ENCODE results near the gene PKIG.
"Not testable (repeated sequence)": the region's sequence is repeated elsewhere in the genome, so short reads cannot be mapped to it uniquely, and the experiment has no call there.

PKIG gene

GRCh38 chr20:44582311-44583025 is at the start of gene PKIG:
PKIG (plus strand) TSS chr20:44582579; CDS start chr20:44614557, 31,978 bp downstream.
- no peak for DNase-seq

GRCh38 chr20:44532981-44533331 is 49.4 kb upstream of the PKIG start:
- no peak for DNase-seq

- peak in 1 of 51 donors; percentile 19 for DNase-seq
Measured at GRCh38 chr20:44533928-44534327, 48.5 kb upstream of the PKIG start.

GRCh38 chr20:44536175-44536574 is 46.2 kb upstream of the PKIG start:
- no peak for DNase-seq

GRCh38 chr20:44537993-44538392 is 44.4 kb upstream of the PKIG start:
- no peak for DNase-seq

- no peak for DNase-seq
Measured at GRCh38 chr20:44540834-44541233, 41.5 kb upstream of the PKIG start.

- no peak for DNase-seq
Measured at GRCh38 chr20:44541992-44542391, 40.4 kb upstream of the PKIG start.

GRCh38 chr20:44542890-44543289 is 39.5 kb upstream of the PKIG start:
- no peak for DNase-seq

- no peak for DNase-seq
Measured at GRCh38 chr20:44543358-44543757, 39.0 kb upstream of the PKIG start.

GRCh38 chr20:44544263-44544662 is 38.1 kb upstream of the PKIG start:
- no peak for DNase-seq

GRCh38 chr20:44547419-44547818 is 35.0 kb upstream of the PKIG start:
- no peak for DNase-seq

GRCh38 chr20:44549123-44549522 is 33.3 kb upstream of the PKIG start:
- no peak for DNase-seq

GRCh38 chr20:44552050-44552449 is 30.3 kb upstream of the PKIG start:
- no peak for DNase-seq

- no peak for DNase-seq
Measured at GRCh38 chr20:44552568-44552949, 29.8 kb upstream of the PKIG start.

- peak in 1 of 51 donors; percentile 45 for DNase-seq
Measured at GRCh38 chr20:44552950-44553908, 29.1 kb upstream of the PKIG start.

- no peak for DNase-seq
Measured at GRCh38 chr20:44559302-44559701, 23.1 kb upstream of the PKIG start.

GRCh38 chr20:44560229-44560628 is 22.1 kb upstream of the PKIG start:
- no peak for DNase-seq

- DNase-seq, result not testable (repeated sequence)
Measured at GRCh38 chr20:44560818-44561217, 21.6 kb upstream of the PKIG start.

GRCh38 chr20:44561876-44562275 is 20.5 kb upstream of the PKIG start:
- no peak for DNase-seq

GRCh38 chr20:44566018-44566417 is 16.4 kb upstream of the PKIG start:
- no peak for DNase-seq

GRCh38 chr20:44566811-44567210 is 15.6 kb upstream of the PKIG start:
- DNase-seq, result no peak

GRCh38 chr20:44570367-44570766 is 12.0 kb upstream of the PKIG start:
- no peak for DNase-seq
